Epithelial cell of proximal tubule (primary cell): ENCODE measurements around the gene JMJD7. TPM values are rescaled to one million over a fixed set of nuclear protein-coding genes. Genes with fewer than 3 reads are reported as not detected.

Experiments used
- DNase-seq: peaks from one replicate; pipeline ENCODE4 v3.0.0-alpha.2; 2011; ENCODE audit warnings: low read depth
- H3K4me3 ChIP-seq: 2 replicates; pipeline ENCODE4 v1.5.1; 2011; ENCODE audit warnings: low read depth, mild to moderate bottlenecking, low read length
- CTCF ChIP-seq: conservative IDR thresholded peaks from 2 replicates; pipeline ENCODE4 v1.5.1; 2012; ENCODE audit warnings: low read depth, mild to moderate bottlenecking, low read length
- total RNA-seq: library from RNA; depleted of rRNA; stranded (reverse); fragments of >200 nt; gene quantifications from 2 replicates; pipeline ENCODE4 v1.2.3, GENCODE V29; 2015

The JMJD7 gene
- total RNA-seq, 1 donor from 2014 or later: 6.6 TPM

- DNase-seq: no peak
- TF ChIP-seq CTCF: no peak
- H3K4me3 ChIP-seq: no peak overlapping the region
These were observed 22.7 kb downstream of the JMJD7 start for GRCh38 chr15:41850482-41851166.

- DNase-seq: no peak
- H3K4me3 ChIP-seq: no peak overlapping the region
- TF ChIP-seq CTCF: no peak
These were observed 23.3 kb downstream of the JMJD7 start for GRCh38 chr15:41851167-41851523.

- DNase-seq: no peak
- TF ChIP-seq CTCF: no peak
- no peak overlapping the region for H3K4me3 ChIP-seq
These were observed 24.0 kb downstream of the JMJD7 start for GRCh38 chr15:41851755-41852370.

GRCh38 chr15:41852736-41853590, 25.1 kb downstream of the JMJD7 start:
- DNase-seq: no peak
- no peak for TF ChIP-seq CTCF
- no peak overlapping the region for H3K4me3 ChIP-seq

GRCh38 chr15:41853831-41854230, 25.9 kb downstream of the JMJD7 start:
- no peak overlapping the region for H3K4me3 ChIP-seq
- no peak for DNase-seq
- TF ChIP-seq CTCF: no peak

GRCh38 chr15:41854443-41854842, 26.6 kb downstream of the JMJD7 start:
- DNase-seq: no peak
- no peak overlapping the region for H3K4me3 ChIP-seq
- TF ChIP-seq CTCF: no peak
